GM12864 (cell line): Measurements from ENCODE around the gene IL36A.

ENCODE experiments used
- DNase-seq: peaks from one replicate; pipeline ENCODE4 v3.0.0-alpha.2; 2011; ENCODE audit warnings: low read depth
- H3K4me3 ChIP-seq: 2 replicates; pipeline ENCODE4 v1.5.1; 2011; ENCODE audit warnings: mild to moderate bottlenecking, low read depth, low read length, control low read depth
- CTCF ChIP-seq: IDR thresholded peaks from 2 replicates; pipeline ENCODE4 v1.5.1; 2011; ENCODE audit warnings: low read depth, mild to moderate bottlenecking, moderate library complexity, low read length, control low read depth, inconsistent platforms; ENCODE audit errors: missing control alignments

IL36A gene

GRCh38 chr2:112989611-112990010 is 15.6 kb upstream of the IL36A start:
- no peak overlapping the region for H3K4me3 ChIP-seq
- DNase-seq, result no peak
- TF ChIP-seq CTCF, result no peak

- no peak for TF ChIP-seq CTCF
- no peak for DNase-seq
- no peak overlapping the region for H3K4me3 ChIP-seq
Measured at GRCh38 chr2:112993831-112994230, 11.4 kb upstream of the IL36A start.

- TF ChIP-seq CTCF, result no peak
- H3K4me3 ChIP-seq, result no peak overlapping the region
- DNase-seq, result no peak
Measured at GRCh38 chr2:112994648-112995047, 10.6 kb upstream of the IL36A start.

GRCh38 chr2:112995346-112995920 is 9.8 kb upstream of the IL36A start:
- no peak for DNase-seq
- TF ChIP-seq CTCF, result no peak
- no peak overlapping the region for H3K4me3 ChIP-seq

- no peak for DNase-seq
- TF ChIP-seq CTCF, result no peak
Measured at GRCh38 chr2:112996635-112997034, 8.6 kb upstream of the IL36A start.

GRCh38 chr2:112997151-112997550 is 8.1 kb upstream of the IL36A start:
- DNase-seq, result no peak
- no peak for TF ChIP-seq CTCF
- H3K4me3 ChIP-seq, result no peak overlapping the region

More at GRCh38 chr2:112996635-112997034, 8.6 kb upstream of the IL36A start:
- H3K4me3 ChIP-seq, result no peak overlapping the region

- H3K4me3 ChIP-seq, result no peak overlapping the region
- no peak for DNase-seq
- no peak for TF ChIP-seq CTCF
Measured at GRCh38 chr2:113000436-113000835, 4.8 kb upstream of the IL36A start.
